IMR-90 (cell line): ENCODE measurements around the gene FBXW4. TPM values are rescaled to one million over a fixed set of nuclear protein-coding genes. Genes with fewer than 3 reads are reported as not detected.

ENCODE experiments used
- ATAC-seq: fragments of 200-7000 bp; cut with Tn5 transposase; 2 replicates; pipeline ENCODE4 v1.9.1; 2020; ENCODE audit warnings: low read depth, mild to moderate bottlenecking, moderate library complexity
- BruUV-seq: library from RNA; stranded (reverse); fragments of 400-500 nt; replicated peaks from 2 replicates; lab custom pipeline; 2021; lab: Mats Ljungman, UMichigan
- CTCF ChIA-PET: fragments of 300-600 bp; formaldehyde crosslinking; extraction: SDS; loops from one replicate; lab custom pipeline; 2021; ENCODE audit warnings: antibody characterized with exemption; lab: Yijun Ruan, JAX
- POLR2A ChIA-PET: fragments of 300-600 bp; sonication (Branson Sonifier 250); formaldehyde crosslinking; loops from one replicate; lab custom pipeline; 2022; ENCODE audit warnings: antibody characterized with exemption; ENCODE audit not compliant: unreplicated experiment; lab: Charles Lee
- DNase-seq: peaks from one replicate; pipeline ENCODE4 v3.0.0; 2013
- H2AFZ ChIP-seq: replicated peaks from 2 replicates; pipeline ENCODE3; 2013; ENCODE audit warnings: low read length, mild to moderate bottlenecking; ENCODE audit not compliant: poor library complexity
- H2AK5ac ChIP-seq: 2 replicates; pipeline ENCODE4 v1.6.1; 2013; ENCODE audit warnings: low read depth, low read length, inconsistent platforms
- H2AK9ac ChIP-seq: replicated peaks from 2 replicates; pipeline ENCODE3; 2013; ENCODE audit warnings: mild to moderate bottlenecking, low read depth, low read length, moderate library complexity; ENCODE audit not compliant: poor library complexity
- H2BK120ac ChIP-seq: 2 replicates; pipeline ENCODE4 v1.6.1; 2013; ENCODE audit warnings: low read depth, low read length, inconsistent platforms
- H2BK15ac ChIP-seq: 3 replicates; pipeline ENCODE4 v1.6.1; 2013; ENCODE audit warnings: low read depth, low read length, inconsistent platforms
- H2BK20ac ChIP-seq: 2 replicates; pipeline ENCODE4 v1.6.1; 2013; ENCODE audit warnings: low read depth, mild to moderate bottlenecking, inconsistent platforms, low read length, moderate library complexity
- H2BK5ac ChIP-seq: 2 replicates; pipeline ENCODE4 v1.6.1; 2013; ENCODE audit warnings: mild to moderate bottlenecking, low read depth, low read length, inconsistent platforms; ENCODE audit not compliant: poor library complexity, severe bottlenecking
- H3K14ac ChIP-seq: replicated peaks from 2 replicates; pipeline ENCODE4 v1.6.1; 2013; ENCODE audit warnings: low read depth, low read length, inconsistent platforms
- H3K18ac ChIP-seq: 2 replicates; pipeline ENCODE4 v1.6.1; 2013; ENCODE audit warnings: low read depth, low read length, control low read depth
- H3K23ac ChIP-seq: 2 replicates; pipeline ENCODE4 v1.6.1; 2013; ENCODE audit warnings: low read depth, low read length, inconsistent platforms
- H3K27ac ChIP-seq: 2 replicates; pipeline ENCODE4 v1.5.1; 2013; ENCODE audit warnings: mild to moderate bottlenecking, control low read depth, low read length; ENCODE audit not compliant: insufficient read depth
- H3K27me3 ChIP-seq: 2 replicates; pipeline ENCODE4 v1.6.1; 2013; ENCODE audit warnings: low read length; ENCODE audit not compliant: control insufficient read depth, insufficient read depth
- H3K36me3 ChIP-seq: 2 replicates; pipeline ENCODE4 v1.6.1; 2013; ENCODE audit warnings: low read length, mixed read lengths; ENCODE audit not compliant: control insufficient read depth, insufficient read depth
- H3K4ac ChIP-seq: 2 replicates; pipeline ENCODE4 v1.6.1; 2013; ENCODE audit warnings: low read depth, low read length, inconsistent platforms
- H3K4me1 ChIP-seq: 2 replicates; pipeline ENCODE4 v1.6.1; 2013; ENCODE audit warnings: low read length, mixed read lengths; ENCODE audit not compliant: control insufficient read depth, insufficient read depth
- H3K4me2 ChIP-seq: 2 replicates; pipeline ENCODE4 v1.6.1; 2013; ENCODE audit warnings: low read depth, mild to moderate bottlenecking, control low read depth, low read length, moderate library complexity
- H3K4me3 ChIP-seq: 2 replicates; pipeline ENCODE4 v1.5.1; 2013; ENCODE audit warnings: low read depth, mild to moderate bottlenecking, control low read depth, low read length, moderate library complexity; ENCODE audit not compliant: insufficient read depth
- H3K56ac ChIP-seq: 2 replicates; pipeline ENCODE4 v1.6.1; 2013; ENCODE audit warnings: low read length, inconsistent platforms; ENCODE audit not compliant: insufficient read depth; ENCODE audit errors: extremely low read depth
- H3K79me1 ChIP-seq, 2 experiments: 2 replicates each; pipeline ENCODE4 v1.6.1; 2013; ENCODE audit warnings: low read length in 2 of 2, inconsistent platforms in 1 of 2, low read depth in 1 of 2
- H3K9ac ChIP-seq: 2 replicates; pipeline ENCODE4 v1.6.1; 2013; ENCODE audit warnings: low read depth, low read length, control low read depth
- H3K9me1 ChIP-seq: 2 replicates; pipeline ENCODE4 v1.6.1; 2013; ENCODE audit warnings: low read length, inconsistent platforms; ENCODE audit not compliant: insufficient read depth
- H3K9me3 ChIP-seq: 2 replicates; pipeline ENCODE4 v1.6.1; 2013; ENCODE audit warnings: low read length; ENCODE audit not compliant: control insufficient read depth, insufficient read depth
- H4K20me1 ChIP-seq: 2 replicates; pipeline ENCODE4 v1.6.1; 2013; ENCODE audit warnings: low read length, inconsistent platforms; ENCODE audit not compliant: insufficient read depth
- H4K5ac ChIP-seq: 2 replicates; pipeline ENCODE4 v1.6.1; 2013; ENCODE audit warnings: mild to moderate bottlenecking, low read depth, low read length, control low read depth
- H4K8ac ChIP-seq, 2 experiments: 2 replicates each; pipeline ENCODE4 v1.6.1; 2013; ENCODE audit warnings: low read depth in 2 of 2, low read length in 2 of 2, control low read depth in 1 of 2, inconsistent platforms in 1 of 2
- H4K91ac ChIP-seq: 2 replicates; pipeline ENCODE4 v1.6.1; 2013; ENCODE audit warnings: low read depth, low read length, inconsistent platforms; ENCODE audit not compliant: insufficient read depth
- BHLHE40 ChIP-seq: fragments of 150-350 bp; IDR thresholded peaks from 2 replicates; pipeline ENCODE4 v1.6.1; 2016; ENCODE audit warnings: mild to moderate bottlenecking, low read depth, low read length
- CHD1 ChIP-seq: IDR thresholded peaks from 2 replicates; pipeline ENCODE4 v1.6.1; 2012; ENCODE audit warnings: low read depth, low read length, improper control_type of control experiment
- CTCF ChIP-seq: conservative IDR thresholded peaks from 2 replicates; pipeline ENCODE4 v1.5.1; 2012; ENCODE audit warnings: mild to moderate bottlenecking, low read depth, low read length, improper control_type of control experiment
- ELK1 ChIP-seq: fragments of 150-350 bp; IDR thresholded peaks from 2 replicates; pipeline ENCODE4 v1.6.1; 2016; ENCODE audit warnings: low read depth, mild to moderate bottlenecking, low read length, moderate library complexity, borderline replicate concordance
- FOS ChIP-seq: fragments of 150-350 bp; IDR thresholded peaks from 2 replicates; pipeline ENCODE4 v1.6.1; 2016; ENCODE audit warnings: low read depth, low read length
- MAFK ChIP-seq: IDR thresholded peaks from 2 replicates; pipeline ENCODE4 v1.6.1; 2012; ENCODE audit warnings: low read depth, low read length, improper control_type of control experiment
- MXI1 ChIP-seq: IDR thresholded peaks from 2 replicates; pipeline ENCODE4 v1.6.1; 2012; ENCODE audit warnings: low read depth, mild to moderate bottlenecking, low read length, moderate library complexity, borderline replicate concordance
- NFE2L2 ChIP-seq: fragments of 150-350 bp; IDR thresholded peaks from 2 replicates; pipeline ENCODE4 v1.6.1; 2016; ENCODE audit warnings: low read depth, mild to moderate bottlenecking, low read length
- POLR2A ChIP-seq: IDR thresholded peaks from 2 replicates; pipeline ENCODE4 v1.6.1; 2012; ENCODE audit warnings: mild to moderate bottlenecking, low read depth, low read length
- RCOR1 ChIP-seq: IDR thresholded peaks from 2 replicates; pipeline ENCODE4 v1.6.1; 2012; ENCODE audit warnings: mild to moderate bottlenecking, low read length, improper control_type of control experiment; ENCODE audit not compliant: insufficient replicate concordance
- RFX5 ChIP-seq: IDR thresholded peaks from 2 replicates; pipeline ENCODE4 v1.8.0; 2012; ENCODE audit warnings: low read depth, mild to moderate bottlenecking, low read length, moderate library complexity
- USF2 ChIP-seq: fragments of 150-350 bp; IDR thresholded peaks from 2 replicates; pipeline ENCODE4 v1.6.1; 2017; ENCODE audit warnings: mild to moderate bottlenecking, antibody characterized with exemption, low read length, low read depth
- WGBS, 2 experiments: methylation state at CpG; one replicate each; pipeline versions ENCODE4 v1.1.5 to v1.1.7; 2013; ENCODE audit warnings: missing lambda C conversion rate in 2 of 2; ENCODE audit not compliant: insufficient read length in 1 of 2; ENCODE audit errors: extremely low coverage in 2 of 2; 5-methylcytosine and 5-hydroxymethylcytosine counted together
- dilution Hi-C: fragments of 300-500 bp; cut with HindIII; formaldehyde crosslinking; loops from one replicate; pipeline ENCODE4 v1.14.3; 2018; ENCODE audit warnings: low sequenced_read_pairs; ENCODE audit not compliant: unreplicated experiment
- in situ Hi-C: fragments of 300-500 bp; cut with MboI; formaldehyde crosslinking; loops from 3 replicates; pipeline ENCODE4 v1.14.3; 2019; ENCODE audit warnings: low sequenced_read_pairs, inconsistent platforms, mixed read lengths
- intact Hi-C: fragments of 100-400 bp; cut with micrococcal nuclease; formaldehyde crosslinking; loops from 2 replicates; pipeline ENCODE4 v1.10.0; 2022
- polyA plus RNA-seq, 3 experiments: library from polyadenylated mRNA; depleted of rRNA; stranded (reverse); fragments of >200 nt; gene quantifications; 2 replicates each; pipeline ENCODE4 v1.2.3, GENCODE V29; 2012; ENCODE audit warnings: low replicate concordance in 1 of 3
- total RNA-seq: library from RNA; depleted of rRNA; stranded (reverse); fragments of >200 nt; gene quantifications from 2 replicates; pipeline ENCODE4 v1.2.3, GENCODE V29; 2012

FBXW4 gene
- total and polyA plus RNA-seq, 2 of the 4 experiments (the other 2 are of a cell fraction) = 19.3 to 26.7 TPM

- Histone ChIP-seq H3K14ac (no peak overlapping the region), H2AK5ac (no peak overlapping the region), H4K8ac (no peak overlapping the region), H3K56ac (no peak overlapping the region), H3K23ac (no peak overlapping the region), H2AFZ (no peak overlapping the region), H3K4ac (no peak overlapping the region), H4K5ac (no peak overlapping the region), H3K4me2 (no peak overlapping the region), H3K79me1 (no peaks in the 10 kb centered on the region), H4K20me1 (no peaks in the 10 kb centered on the region), H3K9me3 (no peaks in the 10 kb centered on the region), H2BK5ac (no peak overlapping the region), H3K36me3 (no peaks in the 10 kb centered on the region), H4K91ac (no peak overlapping the region), H3K27me3 (peaks cover 38% of the 10 kb centered on the region), H2BK120ac (no peak overlapping the region), H2AK9ac (no peak overlapping the region), H3K27ac (no peak overlapping the region), H2BK15ac (no peak overlapping the region), H3K18ac (no peak overlapping the region), H2BK20ac (no peak overlapping the region), H3K4me3 (no peak overlapping the region), H3K9ac (no peak overlapping the region), H3K9me1 (no peaks in the 10 kb centered on the region), H3K4me1 (no peaks in the 10 kb centered on the region)
- ChIA-PET POLR2A (no interaction called here), CTCF (interaction anchor here (1.0 kb wide), 1 partner anchor 519 kb away, joined by 6 read pairs; no protein-coding TSS in a partner anchor)
- no TSS peak for BruUV-seq
- in situ Hi-C loops = no loop called here
- TF ChIP-seq CHD1 = no peak
- no peak for TF ChIP-seq MAFK
- no peak for TF ChIP-seq MXI1
- TF ChIP-seq CTCF = no peak
- TF ChIP-seq RFX5 = no peak
- no peak for TF ChIP-seq USF2
- TF ChIP-seq FOS = no peak
- TF ChIP-seq BHLHE40 = no peak
- TF ChIP-seq RCOR1 = no peak
- no peak for TF ChIP-seq NFE2L2
- no peak for TF ChIP-seq ELK1
- no peak for TF ChIP-seq POLR2A
- DNase-seq = no peak
- no CpG with 5 or more reads among the region's 1 CpG for WGBS, 2 experiments
- dilution Hi-C loops = no loop called here
- no peak for ATAC-seq
- intact Hi-C loops = no loop called here
These were observed 37.1 kb upstream of the FBXW4 start for GRCh38 chr10:101732096-101732495.
